Measurements from ENCODE around the gene TMEM203.

DNA sequence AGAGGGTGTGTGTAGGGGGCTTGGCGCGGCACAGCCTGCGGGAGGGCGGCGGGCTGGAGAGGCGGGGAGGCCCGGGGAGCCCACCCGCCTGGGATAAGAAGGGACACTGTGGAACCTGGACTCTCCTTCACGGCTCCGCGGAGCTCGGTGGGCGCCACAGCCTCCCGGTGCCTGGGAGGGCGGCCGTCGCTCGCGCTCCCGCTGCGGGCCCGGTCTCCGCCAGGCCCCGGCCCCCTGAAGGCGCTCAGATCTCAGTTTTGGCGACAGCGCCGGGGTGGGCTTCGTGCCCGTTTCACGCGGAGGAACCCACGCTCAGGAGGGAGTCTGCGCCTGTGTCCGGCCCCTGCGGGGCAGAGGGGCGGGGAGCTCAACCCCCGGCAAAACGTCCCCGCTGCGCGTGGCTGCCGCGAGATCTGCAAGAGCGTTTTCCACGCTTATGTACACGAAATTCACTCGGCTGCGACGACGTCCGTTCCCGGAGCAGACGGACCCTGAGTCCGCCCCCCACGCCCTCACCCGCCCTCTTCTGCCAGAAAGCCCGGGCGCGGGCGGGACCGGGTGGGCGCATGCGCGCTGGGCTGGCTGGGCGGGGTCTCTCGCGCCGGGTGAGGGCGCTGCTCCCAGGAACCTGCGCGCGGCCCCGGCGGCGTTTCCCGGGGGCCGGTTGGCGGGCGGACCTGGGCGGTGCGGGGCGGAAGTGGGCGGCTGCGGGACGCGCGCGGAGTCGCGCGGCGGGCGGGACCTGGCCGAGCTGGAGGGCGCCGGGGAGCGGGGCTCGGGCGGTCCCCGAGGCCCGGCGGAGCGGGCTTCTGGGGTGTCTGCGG lies 49.4 kb upstream of the TMEM203 start, which contains the start of gene NELFB:
- TF ChIP-seq EZH2 (IDR thresholded peaks at IDR 0.05; ENCODE audit: low read depth, unreplicated experiment) (no peak), CREB1 (CRISPR knock-in tag; IDR thresholded peaks at IDR 0.05; ENCODE audit: low read depth) (peak; percentile 37; the same call in 1 of the 2 replicates), POLR2AphosphoS5 (IDR thresholded peaks at IDR 0.05; ENCODE audit: low read depth) (peak; percentile 95)
- TF ChIP-seq, protein P1, sequence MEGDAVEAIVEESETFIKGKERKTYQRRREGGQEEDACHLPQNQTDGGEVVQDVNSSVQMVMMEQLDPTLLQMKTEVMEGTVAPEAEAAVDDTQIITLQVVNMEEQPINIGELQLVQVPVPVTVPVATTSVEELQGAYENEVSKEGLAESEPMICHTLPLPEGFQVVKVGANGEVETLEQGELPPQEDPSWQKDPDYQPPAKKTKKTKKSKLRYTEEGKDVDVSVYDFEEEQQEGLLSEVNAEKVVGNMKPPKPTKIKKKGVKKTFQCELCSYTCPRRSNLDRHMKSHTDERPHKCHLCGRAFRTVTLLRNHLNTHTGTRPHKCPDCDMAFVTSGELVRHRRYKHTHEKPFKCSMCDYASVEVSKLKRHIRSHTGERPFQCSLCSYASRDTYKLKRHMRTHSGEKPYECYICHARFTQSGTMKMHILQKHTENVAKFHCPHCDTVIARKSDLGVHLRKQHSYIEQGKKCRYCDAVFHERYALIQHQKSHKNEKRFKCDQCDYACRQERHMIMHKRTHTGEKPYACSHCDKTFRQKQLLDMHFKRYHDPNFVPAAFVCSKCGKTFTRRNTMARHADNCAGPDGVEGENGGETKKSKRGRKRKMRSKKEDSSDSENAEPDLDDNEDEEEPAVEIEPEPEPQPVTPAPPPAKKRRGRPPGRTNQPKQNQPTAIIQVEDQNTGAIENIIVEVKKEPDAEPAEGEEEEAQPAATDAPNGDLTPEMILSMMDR (conservative IDR thresholded peaks at IDR 0.05; ENCODE audit: low read depth in 2 of 2) = no peak; a peak in 1 of 4 replicates
